GM18508 (cell line): Measurements from ENCODE around the gene STX2.
A peak's percentile ranks its signal among the peaks of the same experiment; 100 is the strongest.

Source experiments
- ATAC-seq: cut with Tn5 transposase; IDR thresholded peaks from one replicate; pipeline ENCODE4 v1.9.1; 2021; ENCODE audit warnings: moderate number of reproducible peaks; ENCODE audit not compliant: insufficient read depth, unreplicated experiment

Gene STX2

DNA sequence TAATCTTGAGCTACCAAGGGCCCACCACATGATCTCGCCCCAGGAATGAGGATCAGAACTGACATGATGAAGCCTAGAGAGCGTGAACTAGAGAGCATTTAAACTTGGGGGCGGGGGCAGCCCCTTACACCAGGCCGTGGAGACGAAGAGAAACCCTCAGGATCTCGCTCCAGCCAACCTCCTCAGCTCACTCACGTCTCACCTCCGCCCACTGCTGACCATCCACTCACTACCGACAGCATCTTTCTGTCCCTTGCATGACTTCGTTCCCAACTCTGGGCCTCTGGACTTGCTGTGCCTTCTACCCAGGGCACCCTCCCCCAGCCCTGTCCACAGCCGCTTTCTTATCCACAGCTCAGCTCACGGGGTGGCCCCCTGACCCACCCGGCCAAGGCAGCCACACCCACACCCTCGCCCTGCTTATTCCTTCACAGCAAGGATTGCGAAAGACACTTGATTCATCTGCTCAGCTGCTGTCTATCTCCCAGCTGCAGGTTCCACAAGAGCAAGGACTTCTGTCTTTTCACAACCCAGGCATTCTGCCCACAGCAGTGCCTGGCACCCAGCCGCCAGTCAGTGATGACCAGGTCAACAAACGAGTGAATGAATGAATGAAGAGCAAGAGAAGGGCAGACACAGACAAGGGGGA, 6.4 kb downstream of the STX2 start:
- ATAC-seq: no peak

DNA sequence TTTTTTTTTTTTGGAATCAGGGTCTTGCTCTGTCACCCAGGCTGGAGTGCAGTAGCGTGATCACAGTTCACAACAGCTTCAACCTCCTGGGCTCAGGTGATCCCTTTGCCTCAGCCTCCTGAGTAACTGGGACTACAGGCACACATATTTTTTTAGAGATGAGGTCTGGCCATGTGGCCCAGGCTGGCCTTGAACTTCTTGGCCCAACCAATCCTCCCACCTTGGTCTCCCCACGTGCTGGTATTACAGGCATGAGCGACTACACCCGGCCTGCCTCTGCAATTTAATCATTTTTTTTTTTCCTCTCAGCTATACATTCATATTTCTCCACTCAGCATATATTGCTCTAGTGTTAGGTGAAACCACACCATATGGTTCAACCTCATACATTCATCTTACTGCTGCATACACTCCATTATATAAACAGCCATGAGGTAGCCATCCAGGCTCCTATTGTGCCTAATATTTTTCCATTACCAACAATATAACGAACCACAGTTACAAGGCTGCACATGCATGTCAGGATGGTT, 7.1 kb downstream of the STX2 start:
- no peak for ATAC-seq

DNA sequence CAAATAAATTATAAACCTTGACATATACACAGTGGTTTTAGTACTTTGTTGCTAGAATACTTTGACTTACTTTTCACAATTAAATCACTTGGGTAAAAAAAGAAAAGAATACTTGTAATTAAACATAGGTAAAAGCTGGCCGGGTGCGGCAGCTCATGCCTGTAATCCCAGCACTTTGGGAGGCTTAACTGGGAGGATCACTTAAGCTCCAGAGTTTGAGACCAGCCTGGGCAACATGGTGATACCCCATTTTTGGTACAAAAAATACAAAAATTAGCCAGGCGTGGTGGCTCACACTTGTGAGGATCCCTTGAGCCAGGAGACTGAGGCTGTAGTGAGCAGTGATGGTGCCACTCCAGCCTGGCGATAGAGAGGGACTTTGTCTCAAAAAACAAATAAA, 7.8 kb downstream of the STX2 start:
- no peak for ATAC-seq

DNA sequence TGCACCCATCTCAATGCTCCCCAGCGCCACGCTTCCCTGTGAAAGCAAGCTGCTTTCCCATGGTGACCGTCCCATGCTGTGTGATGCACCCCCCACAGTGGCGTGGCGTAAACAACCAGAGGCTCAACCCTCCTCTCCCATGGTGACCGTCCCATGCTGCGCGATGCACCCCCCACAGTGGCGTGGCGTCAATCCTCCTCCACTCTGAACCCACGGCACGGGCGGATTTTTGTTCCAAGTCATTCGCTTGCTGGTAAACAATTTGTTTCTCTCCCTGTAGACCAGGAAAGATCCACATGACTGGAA, 8.9 kb downstream of the STX2 start:
- ATAC-seq: no peak

DNA sequence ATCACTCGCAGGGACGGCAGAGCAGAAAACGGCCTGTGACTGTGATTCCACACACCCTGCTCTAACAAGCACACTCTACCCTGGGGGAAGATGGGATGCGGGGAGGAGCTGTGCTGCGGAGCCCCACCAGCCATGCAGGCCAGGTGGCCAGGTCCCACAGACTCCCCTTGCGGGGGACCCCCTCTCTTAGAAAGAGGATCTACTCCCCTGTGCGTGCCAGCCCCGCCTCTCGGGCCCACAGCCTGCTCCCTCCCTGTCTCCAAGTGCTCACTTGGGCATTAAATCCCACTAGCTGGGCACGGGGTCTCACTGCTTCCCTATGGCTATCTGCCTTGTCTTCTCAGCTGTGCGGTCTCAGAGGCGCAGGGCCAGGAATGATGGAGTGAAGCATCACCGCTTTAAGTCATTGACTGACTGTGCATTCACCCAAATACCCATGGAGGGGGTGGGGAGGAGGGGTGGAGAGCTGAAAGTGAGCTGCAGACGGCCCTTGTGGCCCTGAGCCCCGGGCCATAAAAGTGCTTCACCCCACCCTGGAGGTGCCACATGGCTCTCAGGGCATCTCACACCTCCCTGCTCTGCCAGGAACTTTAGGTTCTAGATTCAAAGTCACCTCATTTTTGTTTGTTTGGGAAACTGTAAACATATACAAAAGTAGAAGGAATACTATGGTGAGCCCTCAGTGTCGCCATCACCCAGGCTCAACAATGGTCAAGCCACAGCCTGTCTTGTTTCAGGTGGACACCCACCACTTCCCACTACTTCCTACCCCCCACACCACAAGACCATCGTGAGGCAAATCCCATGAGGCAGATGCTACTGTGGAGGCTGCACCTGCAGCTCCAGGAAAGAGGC, 9.4 kb downstream of the STX2 start:
- ATAC-seq: no peak

DNA sequence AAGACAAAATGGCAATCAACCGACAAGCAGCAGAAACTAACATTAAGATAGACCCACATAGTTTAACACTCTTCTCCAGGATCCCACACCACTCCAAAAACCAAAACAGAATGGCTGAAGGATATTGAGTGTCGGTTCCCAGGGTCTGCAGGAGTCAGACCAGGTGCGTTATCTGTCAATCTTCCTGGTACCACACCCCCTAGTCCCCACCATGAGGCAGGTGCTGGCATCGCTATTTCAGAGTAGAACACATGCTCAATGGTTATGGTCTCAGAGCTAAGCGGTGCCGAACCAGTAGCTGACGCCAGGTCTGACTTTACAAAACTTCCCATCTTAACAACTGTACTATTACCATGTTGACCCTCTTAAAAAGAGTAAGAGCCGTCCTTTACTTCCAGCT, 10.2 kb downstream of the STX2 start:
- no peak for ATAC-seq

DNA sequence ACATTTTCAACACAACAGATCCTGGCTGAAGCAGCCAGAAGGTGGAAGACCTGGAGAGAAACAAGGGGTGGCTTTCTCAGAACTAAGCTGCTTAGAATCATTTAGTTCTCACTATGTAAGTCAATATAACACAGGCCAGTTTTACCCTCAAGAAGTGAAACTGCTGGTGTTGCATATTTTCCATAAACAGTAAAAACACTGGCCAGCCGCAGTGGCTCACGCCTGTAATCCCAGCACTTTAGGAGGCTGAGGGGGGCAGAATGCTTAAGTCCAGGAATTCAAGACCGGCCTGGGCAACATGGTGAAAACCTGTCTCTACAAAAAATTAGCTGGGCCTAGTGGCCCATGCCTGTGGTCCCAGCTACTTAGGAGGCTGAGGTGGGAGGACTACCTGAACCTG, 11.6 kb downstream of the STX2 start:
- no peak for ATAC-seq

DNA sequence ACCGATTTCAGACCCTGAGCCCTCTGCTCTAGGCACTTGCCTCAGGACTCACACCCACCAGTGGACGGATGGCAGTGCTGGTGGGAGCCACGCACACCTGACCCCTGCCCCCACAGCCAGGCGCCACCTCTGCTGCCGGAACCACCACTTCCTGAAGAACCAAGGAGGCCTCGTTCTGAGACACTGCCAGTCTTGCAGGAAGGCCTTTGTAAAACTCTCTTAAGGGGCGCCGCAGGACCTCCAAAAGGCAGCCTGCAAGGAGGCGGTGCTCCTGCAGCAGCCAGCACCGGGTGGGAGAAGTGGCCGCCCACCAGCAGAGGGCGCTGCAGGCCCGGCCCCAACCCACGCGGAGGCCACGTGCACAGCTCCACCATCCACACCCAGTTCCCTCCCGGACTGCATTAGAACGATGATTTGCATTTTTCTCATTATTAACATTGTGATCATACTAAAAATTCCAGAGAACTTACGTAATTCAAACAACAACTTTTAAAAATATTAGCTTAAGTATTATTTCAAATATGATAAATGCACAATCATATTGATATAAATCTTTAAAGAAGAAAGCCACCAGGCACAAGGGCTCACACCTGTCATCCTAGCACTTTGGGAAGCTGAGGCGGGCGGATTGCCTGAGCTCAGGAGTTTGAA, 12.8 kb downstream of the STX2 start:
- ATAC-seq: no peak

DNA sequence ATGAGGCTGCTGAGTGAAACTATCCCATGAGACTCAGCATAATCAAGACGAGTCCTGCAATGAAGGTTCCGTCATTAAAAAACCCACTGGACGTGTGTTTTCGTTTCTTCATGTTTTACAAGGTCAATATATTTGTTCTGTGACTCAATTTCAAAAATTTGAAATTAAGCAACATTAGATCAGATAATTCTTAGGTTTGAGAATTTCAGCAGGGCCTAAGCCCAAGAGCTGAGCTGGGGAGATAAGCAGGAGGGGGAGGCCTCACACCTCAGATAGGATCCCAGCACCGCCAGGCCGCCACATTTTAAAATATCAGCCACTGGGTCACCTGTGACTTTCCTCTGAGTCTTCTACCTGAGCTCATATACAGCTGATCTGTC, 13.3 kb downstream of the STX2 start:
- no peak for ATAC-seq

DNA sequence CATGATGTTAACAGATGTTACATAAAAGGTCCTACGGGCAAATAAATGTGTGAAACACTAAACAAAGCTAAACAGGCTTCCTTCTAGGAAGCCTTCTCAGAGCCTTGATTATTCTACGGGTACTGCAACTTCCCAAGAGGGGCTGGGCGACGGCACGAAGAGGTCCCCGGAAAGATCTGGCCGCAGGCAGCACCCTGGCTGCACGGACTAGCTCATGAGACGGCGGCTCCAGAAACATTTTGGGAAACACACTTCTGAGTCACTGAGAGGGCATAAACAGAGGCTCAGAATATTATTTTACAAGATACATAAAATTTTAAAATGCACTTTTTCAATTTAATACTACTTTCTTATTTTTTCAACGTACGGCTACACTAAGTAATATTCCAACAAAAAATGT, 19.4 kb downstream of the STX2 start:
- ATAC-seq: no peak

DNA sequence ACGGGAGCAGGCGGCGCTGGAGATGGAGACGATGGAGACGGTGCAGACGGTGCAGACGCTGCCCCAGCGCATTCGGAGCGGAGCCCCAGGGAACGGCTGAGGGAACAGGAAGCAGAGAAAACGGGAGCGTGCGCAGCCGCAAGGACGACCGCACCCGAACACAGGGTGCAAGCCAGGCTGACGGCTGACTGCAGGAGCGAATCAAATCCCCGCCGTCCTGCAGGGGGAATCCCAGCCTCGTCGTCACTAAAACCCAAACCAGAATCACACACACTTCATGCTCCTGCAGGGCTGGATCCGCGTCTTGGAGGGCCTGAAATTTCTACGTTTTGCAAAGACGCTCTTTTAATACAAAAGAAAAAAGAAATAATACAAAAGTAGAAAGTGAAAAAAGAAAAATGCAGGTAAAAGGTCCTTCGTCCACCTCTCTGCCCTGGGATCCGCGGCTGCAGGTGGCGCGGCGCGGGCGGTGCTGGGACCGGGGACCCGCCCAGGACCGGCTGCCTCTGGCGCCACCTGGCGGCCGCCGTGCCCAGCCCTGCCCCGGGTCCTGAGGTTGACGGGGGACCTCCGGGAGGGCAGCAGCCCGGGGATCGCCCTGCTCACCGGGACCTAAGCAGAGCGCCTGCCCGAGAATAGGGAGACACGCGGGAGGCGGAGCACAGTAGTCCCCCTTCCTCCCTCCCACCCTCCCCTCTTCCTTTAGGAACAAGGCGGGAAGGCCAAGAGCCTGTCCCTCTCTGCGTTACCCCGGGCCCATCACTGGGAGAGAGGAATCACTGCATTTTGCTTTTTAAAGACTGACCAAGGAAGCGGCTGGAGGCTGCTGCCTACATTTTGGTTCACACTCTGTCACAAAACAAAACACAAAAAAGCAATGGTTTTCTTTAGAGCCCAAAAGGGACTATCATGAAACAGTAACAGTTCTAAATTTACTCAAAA, 20.1 kb downstream of the STX2 start:
- ATAC-seq: peak; percentile 73

DNA sequence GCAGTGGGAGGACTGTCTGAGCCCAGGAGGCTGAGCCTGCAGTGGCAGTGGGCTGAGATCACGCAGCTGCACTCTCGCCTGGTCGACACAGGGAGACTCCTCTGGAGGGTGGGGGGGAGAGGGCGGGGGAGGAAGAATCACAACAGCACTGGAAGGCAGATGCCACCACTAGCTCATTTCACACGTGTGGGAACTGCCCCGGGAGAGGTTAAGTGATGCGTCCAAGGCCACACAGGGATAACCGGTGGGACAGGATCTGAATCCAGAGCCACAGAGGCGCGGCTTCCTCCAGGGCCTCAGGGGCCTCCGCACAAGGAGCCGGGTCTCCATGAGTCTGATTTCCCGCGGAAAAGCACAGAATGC, 20.8 kb downstream of the STX2 start:
- ATAC-seq: no peak

DNA sequence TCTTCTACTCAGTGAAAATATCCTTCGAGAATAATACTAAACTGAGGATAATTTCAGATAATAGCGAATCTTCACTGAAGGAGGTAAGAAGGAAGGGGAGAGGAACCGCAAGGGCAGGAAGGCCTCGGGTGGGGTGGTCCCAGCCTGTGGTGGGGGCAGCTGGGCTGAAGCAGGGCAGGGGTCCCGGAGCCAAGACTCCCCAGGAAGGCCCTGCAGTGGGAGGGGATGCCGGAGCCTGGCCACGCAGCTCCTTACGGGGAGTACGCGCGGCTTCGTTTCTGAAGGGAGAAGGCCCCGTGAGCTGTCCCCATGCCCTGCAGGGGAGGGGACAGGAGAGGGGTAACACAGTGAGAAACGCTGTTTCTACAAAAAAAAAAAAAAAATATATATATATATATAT, 21.2 kb downstream of the STX2 start:
- no peak for ATAC-seq

DNA sequence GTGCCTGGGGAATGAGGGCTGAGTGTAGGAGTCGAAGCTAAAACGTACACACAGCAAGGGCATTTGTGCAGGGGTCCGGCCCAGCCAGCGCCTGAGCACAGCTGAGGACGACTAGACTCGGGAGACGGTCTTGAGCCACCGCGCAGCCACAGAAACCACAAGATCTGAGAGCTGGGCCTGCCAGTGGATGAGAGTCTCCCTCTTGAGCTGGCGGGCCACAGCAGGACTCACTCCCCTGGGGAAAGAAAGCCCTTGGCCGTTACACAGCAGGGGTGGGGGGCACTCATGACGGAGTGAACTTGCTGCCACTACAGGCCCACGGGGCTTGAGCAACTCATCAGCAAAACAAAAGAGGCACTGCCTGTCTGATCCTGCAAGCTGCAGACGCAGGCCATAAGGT, 23.0 kb downstream of the STX2 start:
- no peak for ATAC-seq

DNA sequence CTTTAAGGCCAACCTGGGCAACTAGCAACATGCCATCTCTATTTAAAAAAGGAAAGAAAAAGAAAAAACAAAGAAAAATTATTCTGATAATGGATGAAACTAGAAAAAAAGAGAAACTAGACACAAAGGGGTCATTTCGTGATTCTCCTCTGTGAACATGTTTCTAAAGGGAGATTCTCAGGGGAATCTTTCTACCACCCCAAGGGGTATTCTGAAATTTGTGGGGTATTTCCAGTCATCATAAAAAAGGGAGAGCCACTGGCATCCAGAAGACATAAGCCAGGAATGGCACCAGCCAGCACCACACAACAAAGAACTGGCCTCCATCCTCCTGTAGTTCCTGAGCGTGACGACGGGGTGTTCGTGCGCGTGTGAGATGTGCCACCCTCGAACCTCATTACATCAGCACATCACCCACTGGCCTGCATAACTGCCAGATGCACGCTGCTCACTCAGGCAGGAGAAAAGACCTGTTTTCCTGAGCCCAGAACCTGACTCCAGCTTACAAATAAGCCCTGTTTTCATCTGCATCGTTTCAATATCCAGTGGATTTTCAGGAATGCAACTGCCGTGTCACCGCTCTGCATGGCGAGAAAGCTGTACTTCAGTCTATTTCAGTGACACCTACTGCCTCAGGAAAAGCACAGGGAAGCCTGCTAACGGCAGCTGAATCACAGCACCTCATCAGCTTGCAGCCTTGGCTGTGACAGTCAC, 23.9 kb downstream of the STX2 start:
- no peak for ATAC-seq

DNA sequence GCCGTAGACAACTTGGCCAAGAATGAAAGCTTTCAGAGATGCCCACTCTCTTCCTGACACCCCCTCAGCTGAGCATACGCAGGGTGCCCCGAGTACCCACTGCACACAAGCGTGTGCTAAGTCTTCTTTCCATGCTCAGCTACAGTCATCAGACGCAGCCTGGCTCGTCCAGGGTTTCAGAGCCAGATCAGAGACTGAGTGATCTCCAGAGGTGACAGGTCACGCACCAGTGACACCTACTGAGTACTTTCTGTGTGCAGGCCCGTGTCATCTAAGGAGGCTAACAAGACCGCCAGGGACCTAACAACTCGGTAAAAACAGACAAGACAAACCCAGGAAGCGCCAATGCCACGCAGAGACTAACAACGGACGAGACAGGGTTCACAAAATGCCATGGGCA, 25.1 kb downstream of the STX2 start:
- ATAC-seq: no peak

DNA sequence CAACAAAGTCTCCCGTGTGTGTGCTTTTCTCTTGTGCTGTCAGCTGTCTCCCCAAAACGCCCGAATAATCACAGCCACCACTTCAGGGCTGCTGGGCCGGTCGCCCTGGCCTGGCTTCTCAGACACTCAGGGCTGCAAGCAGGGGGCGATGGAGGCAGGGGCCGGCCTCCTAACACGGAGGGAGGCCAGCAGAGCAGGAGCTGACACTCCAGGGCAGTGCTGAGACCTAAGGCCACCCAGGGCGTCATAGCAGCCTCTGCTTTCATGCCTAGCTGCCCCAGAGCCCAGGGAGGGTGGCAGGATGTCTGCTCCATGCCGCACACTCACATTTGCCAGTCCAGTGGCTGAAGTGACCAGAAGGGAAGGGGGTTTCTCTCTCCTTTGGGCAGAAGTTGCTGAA, 25.6 kb downstream of the STX2 start:
- ATAC-seq: no peak

DNA sequence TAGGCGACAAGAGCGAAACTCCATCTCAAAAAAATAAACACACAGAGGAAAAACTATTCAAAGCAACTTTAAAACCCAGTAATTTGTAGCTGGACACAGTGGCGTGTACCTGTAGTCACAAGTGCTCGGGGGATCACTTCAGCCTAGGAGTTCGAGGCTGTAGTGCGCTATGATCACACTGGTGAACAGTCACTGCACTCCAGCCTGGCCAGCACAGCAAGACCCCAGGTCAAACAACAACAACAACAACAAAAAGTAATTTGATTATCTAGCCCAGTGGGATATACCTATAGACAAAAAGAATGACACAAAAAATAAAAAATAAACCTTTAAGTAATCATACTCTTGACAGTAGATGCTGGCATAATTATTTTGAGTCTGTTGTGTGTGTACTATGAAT, 29.3 kb downstream of the STX2 start:
- no peak for ATAC-seq

DNA sequence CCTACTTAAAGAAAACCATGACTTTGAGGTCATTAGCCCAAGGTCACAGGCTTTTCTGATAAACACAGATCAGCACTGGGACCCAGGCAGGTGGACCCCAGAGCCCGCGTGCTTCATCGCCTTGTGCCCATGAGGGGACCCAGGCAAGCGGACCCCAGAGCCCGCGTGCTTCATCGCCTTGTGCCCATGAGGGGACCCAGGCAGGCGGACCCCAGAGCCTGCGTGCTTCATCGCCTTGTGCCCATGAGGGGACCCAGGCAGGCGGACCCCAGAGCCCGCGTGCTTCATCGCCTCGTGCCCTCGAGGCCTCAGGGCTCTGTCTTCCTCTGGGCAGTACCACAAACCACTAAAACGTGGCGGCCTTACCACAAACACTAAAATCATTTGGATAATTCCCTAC, 31.7 kb downstream of the STX2 start:
- ATAC-seq: no peak

DNA sequence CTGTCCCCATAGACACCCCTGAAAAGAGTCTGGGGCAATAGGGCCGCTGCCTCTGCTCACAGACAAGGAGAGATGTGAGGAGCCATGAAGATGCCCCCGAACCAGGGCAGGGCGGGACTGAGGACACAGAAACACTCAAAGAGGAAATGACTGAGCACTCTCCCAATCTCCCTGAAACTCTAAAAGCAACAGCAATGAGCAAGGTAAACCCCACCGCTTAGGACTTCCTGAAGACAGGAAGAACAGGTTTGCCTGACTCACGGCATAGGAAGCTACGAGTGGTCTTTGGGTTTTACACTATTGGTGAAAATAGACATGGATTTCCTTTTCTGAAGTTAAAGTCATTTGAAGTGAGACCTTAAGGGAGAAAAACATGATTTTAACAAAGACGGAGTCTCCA, 32.5 kb downstream of the STX2 start:
- no peak for ATAC-seq
